Choroid plexus epithelial cell (primary cell): ENCODE results near the gene LGALS7B.
"Not testable (repeated sequence)": the region's sequence is repeated elsewhere in the genome, so short reads cannot be mapped to it uniquely, and the experiment has no call there.

Experiments used
- DNase-seq: peaks from one replicate; pipeline ENCODE4 v3.0.0-alpha.2; 2010; ENCODE audit warnings: low read depth
- H3K4me3 ChIP-seq: 2 replicates; pipeline ENCODE4 v1.5.1; 2011; ENCODE audit warnings: low read depth, mild to moderate bottlenecking, control low read depth, low read length, moderate library complexity
- TF ChIP-seq, protein P1 (sequence below): conservative IDR thresholded peaks from 2 replicates; pipeline ENCODE4 v1.5.1; 2011; ENCODE audit warnings: low read depth, mild to moderate bottlenecking, control low read depth, inconsistent platforms, low read length, moderate library complexity

The LGALS7B gene

DNA sequence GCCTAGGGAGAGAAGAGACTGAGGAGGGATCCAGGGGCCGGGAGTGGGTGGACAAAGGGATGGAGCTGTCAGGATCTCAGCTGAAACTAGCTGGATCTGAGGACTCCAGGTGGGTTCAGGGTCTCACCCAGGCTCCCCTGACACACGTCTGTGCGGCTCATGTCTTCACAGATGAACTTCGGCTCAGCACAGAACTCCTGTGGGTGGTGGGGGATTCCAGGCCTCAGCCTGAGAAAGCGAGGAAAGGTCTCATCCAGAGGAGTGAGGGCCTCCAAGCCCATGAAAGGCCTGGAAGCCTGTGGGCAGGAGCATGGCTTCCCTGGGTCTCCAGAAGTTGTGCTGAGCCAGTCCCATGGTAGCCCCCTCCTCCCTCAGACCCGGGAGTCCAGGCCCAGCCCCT lies 46.1 kb upstream of the LGALS7B start:
- DNase-seq = no peak
- TF ChIP-seq, protein P1, sequence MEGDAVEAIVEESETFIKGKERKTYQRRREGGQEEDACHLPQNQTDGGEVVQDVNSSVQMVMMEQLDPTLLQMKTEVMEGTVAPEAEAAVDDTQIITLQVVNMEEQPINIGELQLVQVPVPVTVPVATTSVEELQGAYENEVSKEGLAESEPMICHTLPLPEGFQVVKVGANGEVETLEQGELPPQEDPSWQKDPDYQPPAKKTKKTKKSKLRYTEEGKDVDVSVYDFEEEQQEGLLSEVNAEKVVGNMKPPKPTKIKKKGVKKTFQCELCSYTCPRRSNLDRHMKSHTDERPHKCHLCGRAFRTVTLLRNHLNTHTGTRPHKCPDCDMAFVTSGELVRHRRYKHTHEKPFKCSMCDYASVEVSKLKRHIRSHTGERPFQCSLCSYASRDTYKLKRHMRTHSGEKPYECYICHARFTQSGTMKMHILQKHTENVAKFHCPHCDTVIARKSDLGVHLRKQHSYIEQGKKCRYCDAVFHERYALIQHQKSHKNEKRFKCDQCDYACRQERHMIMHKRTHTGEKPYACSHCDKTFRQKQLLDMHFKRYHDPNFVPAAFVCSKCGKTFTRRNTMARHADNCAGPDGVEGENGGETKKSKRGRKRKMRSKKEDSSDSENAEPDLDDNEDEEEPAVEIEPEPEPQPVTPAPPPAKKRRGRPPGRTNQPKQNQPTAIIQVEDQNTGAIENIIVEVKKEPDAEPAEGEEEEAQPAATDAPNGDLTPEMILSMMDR = no peak
- no peak overlapping the region for H3K4me3 ChIP-seq

GRCh38 chr19:38743394-38744297 lies 45.4 kb upstream of the LGALS7B start:
- H3K4me3 ChIP-seq = no peak overlapping the region
- TF ChIP-seq, protein P1 = no peak
- no peak for DNase-seq

GRCh38 chr19:38744298-38744681 lies 44.7 kb upstream of the LGALS7B start, which contains the start of gene CAPN12:
Gene CAPN12, minus strand, starts transcription at chr19:38744474. Its CDS starts 309 bp downstream, at chr19:38744165.
- H3K4me3 ChIP-seq = no peak within 1 kb of the TSS
- DNase-seq = no peak
- TF ChIP-seq, protein P1 = no peak

DNA sequence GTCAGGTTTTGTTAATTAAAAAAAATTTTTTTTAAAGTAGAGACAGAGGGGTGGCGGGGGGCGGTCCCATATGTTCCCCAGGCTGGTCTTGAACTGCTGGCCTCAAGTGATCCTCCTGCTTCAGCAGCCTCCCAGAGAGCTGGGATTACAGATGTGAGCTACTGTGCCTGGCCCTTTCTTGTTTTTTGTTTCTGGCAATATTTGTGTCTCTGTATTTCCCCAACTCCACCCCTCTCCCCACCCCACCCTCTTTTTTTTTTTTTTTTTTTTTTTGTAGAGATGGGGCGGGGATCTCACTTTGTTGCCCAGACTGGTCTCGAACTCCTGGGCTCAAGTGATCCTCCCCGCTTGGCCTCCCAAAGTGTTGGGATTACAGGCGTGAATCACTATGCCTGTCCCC lies 44.1 kb upstream of the LGALS7B start:
- TF ChIP-seq, protein P1 = no peak
- H3K4me3 ChIP-seq = no peak overlapping the region
- no peak for DNase-seq

GRCh38 chr19:38745316-38745715 lies 43.7 kb upstream of the LGALS7B start:
- TF ChIP-seq, protein P1 = no peak
- H3K4me3 ChIP-seq = no peak overlapping the region
- no peak for DNase-seq

DNA sequence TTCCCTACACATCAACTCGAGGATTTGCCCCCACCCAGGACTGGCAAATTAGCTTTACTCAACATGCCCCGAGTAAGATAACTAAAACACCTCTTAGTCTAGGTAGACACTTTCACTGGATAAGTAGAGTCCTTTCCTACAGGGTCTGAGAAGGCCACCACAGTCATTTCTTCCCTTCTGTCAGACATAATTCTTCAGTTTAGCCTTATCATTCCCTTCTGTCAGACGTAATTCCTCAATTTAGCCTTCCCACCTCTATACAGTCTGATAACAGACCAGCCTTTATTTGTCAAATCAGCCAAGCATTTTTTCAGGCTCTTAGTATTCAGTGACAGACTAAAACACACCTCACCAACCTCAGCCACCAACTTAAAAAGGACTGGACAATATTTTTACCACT lies 35.2 kb upstream of the LGALS7B start:
- DNase-seq, H3K4me3 ChIP-seq: not testable (repeated sequence)

GRCh38 chr19:38754196-38754595 lies 34.8 kb upstream of the LGALS7B start:
- H3K4me3 ChIP-seq, DNase-seq: not testable (repeated sequence)

- no peak for DNase-seq
- TF ChIP-seq, protein P1 = no peak
- no peak overlapping the region for H3K4me3 ChIP-seq
Measured at GRCh38 chr19:38759590-38760003, 29.4 kb upstream of the LGALS7B start.

GRCh38 chr19:38760805-38761517 lies 28.0 kb upstream of the LGALS7B start:
- DNase-seq, H3K4me3 ChIP-seq: not testable (repeated sequence)

- H3K4me3 ChIP-seq, DNase-seq: not testable (repeated sequence)
Measured at GRCh38 chr19:38761884-38762389, 27.1 kb upstream of the LGALS7B start.
